Stimulated activated CD8-positive, alpha-beta memory T cell treated with anti-CD3 and anti-CD28 coated beads, Interleukin-7, amount 100 ng/mL, for 4 hours (primary cell): ENCODE results near the gene AKR1C3.
"Not testable (repeated sequence)": the region's sequence is repeated elsewhere in the genome, so short reads cannot be mapped to it uniquely, and the experiment has no call there.

Experiments
- DNase-seq, 2 donors: peaks; one replicate each; pipeline ENCODE4 v3.0.0-alpha.2; 2020; ENCODE audit warnings: low read depth in 2 of 2

Gene AKR1C3

GRCh38 chr10:5088703-5089261, 5.4 kb upstream of the AKR1C3 start:
- no peak for DNase-seq

DNA sequence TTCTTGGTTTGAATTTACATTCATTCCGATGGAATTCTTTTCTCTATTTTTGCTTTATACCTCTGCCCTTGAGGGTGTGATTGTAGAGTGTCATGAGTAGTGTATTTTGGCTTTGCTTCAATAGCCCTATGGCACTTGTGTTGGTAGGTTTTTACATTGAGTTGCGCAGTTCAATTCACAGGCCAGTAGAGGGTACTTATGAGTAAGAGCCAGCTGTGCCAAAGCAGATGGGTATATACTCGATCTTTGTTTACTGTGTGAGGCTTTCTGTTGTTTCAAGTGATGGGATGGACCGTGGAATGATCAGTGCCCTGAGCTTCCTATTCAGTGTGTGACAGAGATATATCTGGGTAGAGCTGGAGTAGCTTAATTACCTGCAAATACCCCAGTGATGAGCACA, 4.3 kb upstream of the AKR1C3 start:
- DNase-seq, result no peak

DNA sequence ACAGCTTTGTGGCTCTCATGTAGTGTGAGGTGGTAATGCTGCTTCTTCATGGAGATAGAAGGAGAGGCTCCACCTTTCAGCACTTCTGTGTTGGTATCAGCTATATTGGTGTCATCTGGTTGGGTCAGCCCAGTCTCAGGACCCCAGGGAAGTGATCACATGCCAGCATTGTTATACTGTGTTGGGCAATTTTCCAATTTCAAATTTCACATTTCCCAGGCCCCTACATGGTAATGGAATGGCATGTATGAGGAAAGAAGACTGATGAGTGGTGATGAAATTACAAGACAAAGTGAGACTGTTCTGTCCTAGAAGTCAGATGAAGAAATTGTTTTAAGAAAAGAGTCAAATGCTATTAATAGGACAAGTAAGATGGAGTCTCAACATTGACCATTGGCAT, 3.7 kb upstream of the AKR1C3 start:
- no peak for DNase-seq

DNA sequence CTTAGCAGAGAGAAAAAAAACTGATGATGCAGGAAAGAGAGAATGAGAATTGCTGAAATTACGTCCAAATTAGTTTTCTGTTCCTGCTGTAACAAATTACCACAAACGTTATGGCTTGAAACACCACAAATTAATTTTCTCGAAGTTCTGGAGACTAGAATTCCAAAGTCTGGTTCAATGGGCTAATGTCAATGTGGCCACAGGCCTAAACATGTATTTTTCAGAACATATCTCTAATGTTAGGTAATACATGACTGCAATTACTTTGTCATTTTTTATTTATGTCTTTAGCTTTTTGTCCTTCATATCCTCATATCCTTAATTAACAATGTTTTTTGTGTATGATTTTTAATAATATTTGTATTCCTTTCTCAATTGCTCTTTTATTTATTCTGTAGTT, 3.0 kb upstream of the AKR1C3 start:
- DNase-seq, result no peak

GRCh38 chr10:5092375-5092774, 1.8 kb upstream of the AKR1C3 start:
- DNase-seq, result no peak

DNA sequence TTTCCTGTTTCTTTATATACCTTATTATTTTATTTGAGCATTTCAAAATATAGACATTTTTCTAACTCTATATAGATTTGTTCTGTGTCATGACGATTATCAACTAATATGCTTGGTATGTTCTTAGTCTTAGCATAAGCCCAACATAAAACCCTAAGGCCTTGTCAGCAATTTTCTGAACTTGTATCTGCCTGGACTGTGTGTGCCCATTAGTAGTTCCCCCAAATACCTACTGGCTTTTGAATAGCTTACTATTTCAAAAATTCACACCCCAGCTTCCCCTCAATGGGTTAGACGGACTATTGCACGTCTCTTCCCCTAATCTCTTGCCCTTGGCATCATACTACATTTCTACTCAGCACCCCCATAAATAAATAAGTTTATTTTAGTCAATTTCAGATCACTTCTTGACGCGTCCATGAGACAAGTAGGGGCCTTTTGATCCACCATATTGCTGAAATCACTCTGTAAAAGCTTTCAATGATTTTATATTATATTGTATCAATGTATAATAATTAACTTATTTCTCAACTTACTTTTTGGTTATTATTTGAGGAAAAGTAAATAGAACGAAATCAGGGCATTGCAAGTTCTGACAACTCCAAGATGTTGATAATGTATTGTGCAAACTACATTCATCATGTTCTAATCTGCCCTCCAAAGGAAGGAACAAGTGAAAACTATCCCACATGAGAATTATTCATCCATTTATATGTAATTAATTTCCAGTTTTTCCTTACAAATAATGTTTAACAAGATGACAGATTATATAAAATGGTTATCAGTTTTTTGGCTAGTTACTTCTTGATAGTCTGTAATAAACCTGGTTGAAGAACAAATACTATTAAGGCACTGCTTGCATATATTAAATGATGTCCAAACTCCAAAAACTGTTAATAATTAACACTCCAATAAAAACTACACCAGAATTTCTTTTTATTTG, 1.1 kb upstream of the AKR1C3 start:
- DNase-seq, result no peak

DNA sequence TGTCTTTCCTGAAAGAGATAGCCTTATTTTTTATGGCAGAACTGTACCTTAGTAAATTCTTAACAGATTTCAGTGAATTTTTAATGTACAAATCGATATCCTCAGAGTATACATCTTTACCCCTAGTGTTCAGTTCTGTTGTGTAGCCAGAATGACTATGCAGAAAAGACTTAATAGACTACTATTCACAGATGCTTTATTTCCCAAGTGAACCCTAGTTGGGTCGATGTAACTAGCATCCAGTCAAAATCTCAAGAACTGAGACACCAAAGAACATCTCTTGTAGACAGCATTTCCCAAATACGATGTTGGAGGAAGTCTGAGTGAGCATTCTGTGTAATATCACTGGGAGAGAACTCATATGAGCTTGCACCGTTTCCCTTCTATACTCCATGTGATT, 1.5 kb downstream of the AKR1C3 start:
- no peak for DNase-seq

DNA sequence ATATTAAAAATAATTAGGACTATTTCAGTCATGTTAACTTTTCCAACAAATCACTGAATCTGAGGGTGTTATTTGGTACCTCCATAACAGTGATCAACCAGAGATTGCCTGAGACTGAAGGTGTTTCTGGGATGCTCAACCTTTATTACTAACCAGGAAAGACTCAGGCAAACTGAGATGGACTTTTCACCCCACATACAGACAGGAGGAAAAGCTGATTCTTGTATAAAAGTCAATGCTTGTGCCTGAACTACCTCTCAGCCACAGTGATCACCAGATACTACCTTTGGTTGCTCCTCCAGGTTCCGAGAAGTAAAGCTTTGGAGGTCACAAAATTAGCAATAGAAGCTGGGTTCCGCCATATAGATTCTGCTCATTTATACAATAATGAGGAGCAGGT, 1.9 kb downstream of the AKR1C3 start:
- no peak for DNase-seq

- not testable (repeated sequence) for DNase-seq
These were observed 8.3 kb downstream of the AKR1C3 start for GRCh38 chr10:5102479-5102878.

- no peak for DNase-seq
These were observed 9.3 kb downstream of the AKR1C3 start for GRCh38 chr10:5103481-5103880.

- DNase-seq, result no peak
These were observed 11.4 kb downstream of the AKR1C3 start for GRCh38 chr10:5105626-5106025.

DNA sequence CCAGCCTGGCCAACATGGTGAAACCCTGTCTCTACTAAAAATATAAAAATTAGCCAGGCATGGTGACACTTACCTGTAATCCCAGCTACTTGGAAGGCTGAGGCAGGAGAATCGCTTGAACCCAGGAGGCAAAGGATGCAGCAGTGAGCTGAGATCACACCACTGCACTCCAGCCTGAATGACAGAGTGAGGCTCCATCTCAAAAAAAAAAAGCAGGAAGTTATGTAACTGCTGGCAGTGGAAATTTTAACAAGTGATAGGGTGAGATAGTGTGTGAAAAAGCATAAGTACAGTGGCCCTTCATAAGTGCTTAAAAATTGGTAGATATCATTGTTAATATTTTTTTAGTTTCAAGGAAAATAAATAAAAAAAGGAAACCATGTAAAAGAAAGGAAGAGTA, 12.3 kb downstream of the AKR1C3 start:
- DNase-seq, result no peak

- DNase-seq, result no peak
These were observed 13.8 kb downstream of the AKR1C3 start for GRCh38 chr10:5107860-5108526.

GRCh38 chr10:5108658-5109416, 14.6 kb downstream of the AKR1C3 start:
- no peak for DNase-seq

DNA sequence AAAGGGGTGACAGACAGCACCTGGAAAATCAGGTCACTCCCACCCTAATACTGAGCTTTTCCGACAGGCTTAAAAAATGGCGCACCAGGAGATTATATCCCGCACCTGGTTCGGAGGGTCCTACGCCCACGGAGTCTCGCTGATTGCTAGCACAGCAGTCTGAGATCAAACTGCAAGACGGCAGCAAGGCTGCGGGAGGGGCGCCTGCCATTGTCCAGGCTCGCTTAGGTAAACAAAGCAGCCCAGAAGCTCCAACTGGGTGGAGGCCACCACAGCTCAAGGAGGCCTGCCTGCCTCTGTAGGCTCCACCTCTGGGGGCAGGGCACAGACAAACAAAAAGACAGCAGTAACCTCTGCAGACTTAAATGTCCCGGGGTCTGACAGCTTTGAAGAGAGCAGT, 15.6 kb downstream of the AKR1C3 start:
- not testable (repeated sequence) for DNase-seq

- DNase-seq, result no peak
These were observed 22.4 kb downstream of the AKR1C3 start for GRCh38 chr10:5116621-5117020.

GRCh38 chr10:5117026-5117425, 22.8 kb downstream of the AKR1C3 start:
- DNase-seq, result no peak

DNA sequence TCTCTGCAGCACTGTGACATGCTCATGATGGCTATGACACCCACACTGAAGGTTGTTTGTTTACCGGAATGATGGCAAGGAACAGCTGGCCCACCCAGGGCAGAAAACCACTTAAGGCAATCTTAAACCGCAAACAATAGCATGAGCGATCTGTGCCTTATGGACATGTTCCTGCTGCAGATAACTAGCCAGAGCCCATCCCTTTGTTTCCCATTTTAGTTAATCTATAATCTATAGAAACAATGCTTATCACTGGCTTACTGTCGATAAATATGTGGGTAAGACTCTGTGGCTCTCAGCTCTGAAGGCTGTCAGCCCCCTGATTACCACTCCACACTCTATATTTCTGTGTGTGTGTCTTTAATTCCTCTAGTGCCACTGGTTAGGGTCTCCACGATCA, 25.8 kb downstream of the AKR1C3 start:
- DNase-seq, result not testable (repeated sequence)

- DNase-seq, result no peak
These were observed 29.7 kb downstream of the AKR1C3 start for GRCh38 chr10:5123886-5124285.

DNA sequence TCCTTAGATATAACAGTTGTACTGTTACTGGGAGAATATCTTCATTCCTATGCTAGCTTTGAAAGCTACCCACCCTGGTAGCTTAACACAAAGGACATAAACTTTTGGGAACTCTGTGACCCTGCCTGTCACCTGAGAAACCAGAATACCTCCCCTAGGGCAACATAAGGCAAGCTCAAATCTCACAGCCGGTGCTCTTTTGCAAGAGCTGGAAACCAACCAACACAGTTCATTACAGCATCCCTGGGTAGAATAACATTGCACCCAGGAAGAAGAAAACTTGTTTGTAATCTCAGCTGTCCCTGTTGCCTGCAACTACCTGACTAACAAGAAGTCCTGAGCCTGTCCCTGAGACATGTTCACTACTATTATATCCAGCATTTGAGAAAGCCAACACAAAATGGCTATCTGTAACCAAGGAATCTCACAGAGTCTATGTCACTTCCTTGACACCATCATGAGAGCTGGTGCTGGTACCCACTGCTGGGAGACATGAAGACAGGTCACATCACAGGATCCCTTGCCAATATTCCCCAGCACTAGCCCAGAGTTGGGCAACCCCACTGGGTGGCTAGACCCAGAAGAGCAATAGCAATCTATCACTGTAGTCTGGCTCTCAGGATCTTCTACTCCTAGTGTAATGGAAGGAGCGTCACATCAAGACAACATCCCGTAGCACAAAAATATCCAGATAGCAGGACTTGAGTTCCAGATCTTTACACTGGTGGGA, 31.3 kb downstream of the AKR1C3 start:
- no peak for DNase-seq

- DNase-seq, result no peak
These were observed 41.4 kb downstream of the AKR1C3 start for GRCh38 chr10:5135581-5135980.
